GM12801 (cell line): ENCODE data around the gene PLCXD3.

Experiments
- TF ChIP-seq, protein P1 (sequence below): IDR thresholded peaks from one replicate; pipeline ENCODE4 v1.5.1; 2011; ENCODE audit warnings: control low read depth; ENCODE audit not compliant: insufficient read length; ENCODE audit errors: extremely low read depth

PLCXD3 gene

DNA sequence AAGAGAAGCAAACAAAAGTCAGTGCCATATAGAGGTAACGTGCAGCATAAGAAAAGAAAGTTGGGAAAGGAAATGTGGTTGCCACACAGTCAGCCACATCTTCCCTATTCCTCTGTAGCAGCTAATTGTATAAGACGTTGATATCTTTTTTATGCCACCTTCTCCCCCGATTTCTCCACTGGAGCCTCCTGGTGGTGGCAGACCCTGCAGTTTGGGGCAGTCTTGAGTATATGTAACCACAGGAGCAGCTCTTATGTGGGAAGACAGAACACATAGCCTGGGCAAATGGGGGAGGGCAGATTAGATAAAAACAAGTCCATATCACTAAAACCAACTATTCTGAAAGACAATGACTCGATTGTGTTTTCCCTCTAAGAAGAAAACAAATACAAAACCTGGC lies 99.7 kb downstream of the PLCXD3 start:
- TF ChIP-seq, protein P1, sequence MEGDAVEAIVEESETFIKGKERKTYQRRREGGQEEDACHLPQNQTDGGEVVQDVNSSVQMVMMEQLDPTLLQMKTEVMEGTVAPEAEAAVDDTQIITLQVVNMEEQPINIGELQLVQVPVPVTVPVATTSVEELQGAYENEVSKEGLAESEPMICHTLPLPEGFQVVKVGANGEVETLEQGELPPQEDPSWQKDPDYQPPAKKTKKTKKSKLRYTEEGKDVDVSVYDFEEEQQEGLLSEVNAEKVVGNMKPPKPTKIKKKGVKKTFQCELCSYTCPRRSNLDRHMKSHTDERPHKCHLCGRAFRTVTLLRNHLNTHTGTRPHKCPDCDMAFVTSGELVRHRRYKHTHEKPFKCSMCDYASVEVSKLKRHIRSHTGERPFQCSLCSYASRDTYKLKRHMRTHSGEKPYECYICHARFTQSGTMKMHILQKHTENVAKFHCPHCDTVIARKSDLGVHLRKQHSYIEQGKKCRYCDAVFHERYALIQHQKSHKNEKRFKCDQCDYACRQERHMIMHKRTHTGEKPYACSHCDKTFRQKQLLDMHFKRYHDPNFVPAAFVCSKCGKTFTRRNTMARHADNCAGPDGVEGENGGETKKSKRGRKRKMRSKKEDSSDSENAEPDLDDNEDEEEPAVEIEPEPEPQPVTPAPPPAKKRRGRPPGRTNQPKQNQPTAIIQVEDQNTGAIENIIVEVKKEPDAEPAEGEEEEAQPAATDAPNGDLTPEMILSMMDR = no peak

DNA sequence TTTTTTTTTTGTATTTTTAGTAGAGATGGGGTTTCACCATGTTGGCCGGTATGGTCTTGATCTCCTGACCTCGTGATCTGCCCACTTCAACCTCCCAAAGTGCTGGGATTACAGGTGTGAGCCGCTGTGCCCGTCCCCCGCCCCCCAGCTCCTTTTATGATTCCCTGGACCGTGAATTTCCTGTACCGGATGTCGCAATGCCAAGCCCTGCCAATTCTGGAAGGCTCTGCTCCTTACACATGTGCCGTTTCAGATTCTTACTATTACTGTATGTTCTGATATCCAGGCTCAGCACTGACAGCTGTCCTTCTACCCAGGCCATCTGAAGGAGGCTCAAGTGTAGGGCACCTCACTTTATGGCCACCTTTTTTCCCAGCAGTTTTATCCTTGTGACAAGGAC lies 100.1 kb downstream of the PLCXD3 start:
- TF ChIP-seq, protein P1 = no peak

DNA sequence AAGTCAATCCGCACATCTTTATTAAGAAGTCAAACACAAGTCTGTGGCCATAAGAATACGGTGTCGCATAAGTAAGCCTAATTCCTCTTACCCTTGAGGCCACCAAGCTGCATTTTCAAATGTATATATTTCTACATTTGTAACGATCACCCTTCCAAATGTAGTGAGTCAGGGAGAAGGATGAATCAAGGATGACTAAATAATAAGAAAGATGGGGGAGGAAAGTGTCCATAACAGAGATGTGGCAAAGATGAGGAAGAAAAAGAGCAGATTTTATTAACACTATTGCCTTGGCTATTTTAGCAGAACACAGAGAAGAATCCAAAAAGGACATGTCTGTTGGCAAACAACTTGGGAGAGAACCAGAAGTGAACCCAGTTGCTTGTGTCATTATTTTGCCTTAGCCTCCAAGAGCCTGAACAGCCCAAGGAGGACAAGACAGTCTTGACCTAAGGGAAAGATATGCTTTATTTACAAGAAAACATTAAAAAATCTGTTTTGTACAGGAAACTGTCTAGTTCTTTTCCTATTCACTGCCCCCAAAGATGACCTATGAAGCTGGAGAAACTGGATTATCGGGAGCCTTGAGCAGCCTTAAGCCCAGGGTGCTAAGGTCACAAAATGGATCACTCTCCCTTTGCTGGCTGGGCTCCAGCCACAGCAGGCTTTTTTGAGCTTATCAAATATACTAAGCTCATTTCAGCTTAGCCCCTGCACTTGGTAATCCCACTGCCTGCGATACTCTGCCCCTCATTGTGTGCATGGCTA lies 101.5 kb downstream of the PLCXD3 start:
- TF ChIP-seq, protein P1 = no peak

DNA sequence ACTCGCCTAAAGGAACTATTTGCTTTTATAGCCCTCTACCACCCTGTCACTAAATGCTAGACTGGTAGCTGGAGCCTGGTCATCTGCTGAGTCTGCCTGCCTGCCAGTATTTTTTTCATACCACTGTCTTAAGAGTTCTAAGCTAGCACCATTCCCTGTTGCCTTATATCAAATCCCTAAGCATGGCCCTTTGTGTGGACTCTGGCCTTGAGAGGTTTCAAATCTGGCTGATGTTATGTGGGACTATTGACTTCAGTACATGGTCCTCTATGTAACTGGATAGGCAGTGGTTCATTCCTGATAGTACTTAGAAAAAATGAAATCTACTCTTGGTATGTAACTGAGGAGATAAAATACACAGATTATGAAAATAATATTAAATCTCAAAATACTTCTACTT lies 103.5 kb downstream of the PLCXD3 start:
- TF ChIP-seq, protein P1 = no peak

DNA sequence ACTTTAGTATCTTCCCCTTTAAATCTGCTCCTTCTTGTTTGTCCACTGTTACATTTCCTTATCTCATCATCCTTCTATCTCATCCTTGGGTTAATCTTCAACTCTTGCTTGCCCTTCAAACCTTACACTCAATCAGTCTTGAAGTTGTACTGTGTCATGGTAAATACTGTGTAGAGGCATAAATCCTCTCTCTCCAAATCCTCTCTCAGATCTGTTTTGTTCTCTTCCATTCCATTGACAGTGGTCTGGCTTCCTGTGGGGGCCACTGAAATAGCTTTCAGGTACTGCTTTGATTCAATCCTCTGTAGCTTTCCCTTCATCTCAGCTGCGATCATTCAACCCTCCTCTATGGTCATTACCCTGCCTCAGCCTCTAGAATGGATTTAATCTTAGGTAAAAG lies 104.0 kb downstream of the PLCXD3 start:
- TF ChIP-seq, protein P1 = no peak

DNA sequence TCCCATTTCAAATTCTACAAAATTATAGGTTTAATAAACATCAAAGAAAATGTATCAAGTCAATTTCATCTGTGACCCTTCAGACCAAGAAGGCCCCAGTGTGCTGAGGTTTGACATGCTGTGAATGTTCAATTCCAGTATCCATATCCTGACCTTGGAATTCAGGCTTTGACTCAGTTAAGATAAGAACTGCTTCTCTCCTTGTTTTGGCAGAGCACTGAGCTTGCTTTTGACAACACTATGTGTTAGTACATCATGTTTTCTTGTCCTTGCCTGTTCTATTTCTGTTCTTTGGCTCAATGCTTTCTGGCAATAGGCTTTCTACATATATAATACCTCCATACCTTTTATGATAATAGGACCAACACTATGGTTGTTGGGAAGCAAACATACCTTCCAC lies 105.6 kb downstream of the PLCXD3 start:
- TF ChIP-seq, protein P1 = no peak

DNA sequence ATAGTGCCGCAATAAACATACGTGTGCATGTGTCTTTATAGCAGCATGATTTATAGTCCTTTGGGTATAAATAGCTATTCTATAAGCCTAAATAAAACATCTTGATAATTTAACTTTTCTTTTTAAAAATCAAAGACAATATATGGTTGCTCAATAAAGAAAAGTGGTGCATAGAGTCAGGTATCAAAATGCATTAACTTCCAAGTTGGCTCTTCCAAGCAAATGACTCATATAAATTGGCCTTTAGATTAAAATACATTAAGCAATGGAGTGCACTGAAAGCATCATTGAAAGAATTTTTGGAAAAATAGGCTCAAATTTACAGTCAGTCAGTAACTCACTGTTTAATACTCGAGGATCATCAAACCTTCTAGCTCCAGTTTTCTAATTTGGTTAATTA lies 106.6 kb downstream of the PLCXD3 start:
- TF ChIP-seq, protein P1 = no peak
